Spleen (tissue), 7 donors: ENCODE results near the gene TMEM174.

Experiments used
- POLR2AphosphoS5 ChIP-seq, 3 donors: sonication (generic); formaldehyde crosslinking; IDR thresholded peaks; one replicate each; pipeline ENCODE4 v1.5.1; 2017; ENCODE audit warnings: antibody characterized with exemption in 3 of 3
- TF ChIP-seq, protein P1 (sequence below), 11 experiments: fragments of 200-600 bp in 7 of 11; fragments of 450-650 bp in 4 of 11; sonication (generic) in 4 of 11; IDR thresholded peaks in 8 of 11; conservative IDR thresholded peaks in 3 of 11; 1 replicate in 7 of 11; 2 replicates in 4 of 11; pipeline versions ENCODE4 v1.4.0 to v1.8.0; 2016 to 2021; ENCODE audit warnings: antibody characterized with exemption in 11 of 11, inconsistent platforms in 4 of 11, mild to moderate bottlenecking in 1 of 11
- donor health status: DM: no; HTN: no; CAD: no; lungs with moderate emphysema.
- donor health status: DM: no; HTN: no; CAD: no.
- donor health status: DM: no; HTN: no; CAD: no.

DNA sequence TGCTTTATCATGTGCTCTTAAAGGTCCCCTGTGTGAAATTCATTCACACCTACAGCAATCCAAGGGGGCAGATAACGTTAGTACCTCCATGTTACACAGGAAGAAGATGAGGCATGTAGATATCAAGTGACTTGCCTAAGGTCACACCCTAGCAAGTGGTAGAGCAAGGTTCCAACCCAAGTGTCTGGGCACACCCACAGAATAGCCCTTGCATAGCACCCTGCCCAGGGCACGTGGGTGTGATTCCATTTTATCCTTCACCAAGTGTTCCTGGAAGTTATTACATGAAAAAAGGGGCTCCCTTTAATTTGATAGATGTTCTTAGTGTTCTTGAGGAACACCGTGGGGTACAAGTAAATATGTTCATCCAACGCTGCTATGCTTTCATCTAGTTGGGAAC is 47.7 kb upstream of the TMEM174 start:
- TF ChIP-seq, protein P1, sequence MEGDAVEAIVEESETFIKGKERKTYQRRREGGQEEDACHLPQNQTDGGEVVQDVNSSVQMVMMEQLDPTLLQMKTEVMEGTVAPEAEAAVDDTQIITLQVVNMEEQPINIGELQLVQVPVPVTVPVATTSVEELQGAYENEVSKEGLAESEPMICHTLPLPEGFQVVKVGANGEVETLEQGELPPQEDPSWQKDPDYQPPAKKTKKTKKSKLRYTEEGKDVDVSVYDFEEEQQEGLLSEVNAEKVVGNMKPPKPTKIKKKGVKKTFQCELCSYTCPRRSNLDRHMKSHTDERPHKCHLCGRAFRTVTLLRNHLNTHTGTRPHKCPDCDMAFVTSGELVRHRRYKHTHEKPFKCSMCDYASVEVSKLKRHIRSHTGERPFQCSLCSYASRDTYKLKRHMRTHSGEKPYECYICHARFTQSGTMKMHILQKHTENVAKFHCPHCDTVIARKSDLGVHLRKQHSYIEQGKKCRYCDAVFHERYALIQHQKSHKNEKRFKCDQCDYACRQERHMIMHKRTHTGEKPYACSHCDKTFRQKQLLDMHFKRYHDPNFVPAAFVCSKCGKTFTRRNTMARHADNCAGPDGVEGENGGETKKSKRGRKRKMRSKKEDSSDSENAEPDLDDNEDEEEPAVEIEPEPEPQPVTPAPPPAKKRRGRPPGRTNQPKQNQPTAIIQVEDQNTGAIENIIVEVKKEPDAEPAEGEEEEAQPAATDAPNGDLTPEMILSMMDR (IDR thresholded peaks at IDR 0.05 in 8 of 11, conservative IDR thresholded peaks at IDR 0.05 in 3 of 11): no peak
- TF ChIP-seq POLR2AphosphoS5 (IDR thresholded peaks at IDR 0.05): no peak
